WI38 (cell line): ENCODE results near the gene KLK1.

Experiments
- H3K4me3 ChIP-seq: 2 replicates; pipeline ENCODE4 v1.5.1; 2011; ENCODE audit warnings: low read depth, mild to moderate bottlenecking, control low read depth, low read length
- TF ChIP-seq, protein P1 (sequence below): IDR thresholded peaks from 2 replicates; pipeline ENCODE4 v1.5.1; 2012; ENCODE audit warnings: low read depth, mild to moderate bottlenecking, control low read depth, low read length

Gene KLK1

DNA sequence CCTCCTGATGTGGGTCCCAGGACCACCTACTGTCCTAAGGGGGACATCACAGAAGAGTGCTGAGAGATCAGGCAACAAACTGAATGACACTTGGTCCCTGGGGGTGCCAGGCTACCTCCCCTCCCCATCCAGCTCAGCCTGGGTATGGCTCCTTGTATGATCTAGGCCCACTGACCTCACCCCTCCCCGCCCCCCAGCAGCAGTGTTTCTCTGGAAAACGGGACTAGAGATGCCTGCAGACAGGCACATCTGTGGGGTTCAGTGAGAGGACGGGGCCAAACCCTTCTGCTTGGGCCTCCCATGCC is 24.1 kb downstream of the KLK1 start:
- no peak overlapping the region for H3K4me3 ChIP-seq
- TF ChIP-seq, protein P1, sequence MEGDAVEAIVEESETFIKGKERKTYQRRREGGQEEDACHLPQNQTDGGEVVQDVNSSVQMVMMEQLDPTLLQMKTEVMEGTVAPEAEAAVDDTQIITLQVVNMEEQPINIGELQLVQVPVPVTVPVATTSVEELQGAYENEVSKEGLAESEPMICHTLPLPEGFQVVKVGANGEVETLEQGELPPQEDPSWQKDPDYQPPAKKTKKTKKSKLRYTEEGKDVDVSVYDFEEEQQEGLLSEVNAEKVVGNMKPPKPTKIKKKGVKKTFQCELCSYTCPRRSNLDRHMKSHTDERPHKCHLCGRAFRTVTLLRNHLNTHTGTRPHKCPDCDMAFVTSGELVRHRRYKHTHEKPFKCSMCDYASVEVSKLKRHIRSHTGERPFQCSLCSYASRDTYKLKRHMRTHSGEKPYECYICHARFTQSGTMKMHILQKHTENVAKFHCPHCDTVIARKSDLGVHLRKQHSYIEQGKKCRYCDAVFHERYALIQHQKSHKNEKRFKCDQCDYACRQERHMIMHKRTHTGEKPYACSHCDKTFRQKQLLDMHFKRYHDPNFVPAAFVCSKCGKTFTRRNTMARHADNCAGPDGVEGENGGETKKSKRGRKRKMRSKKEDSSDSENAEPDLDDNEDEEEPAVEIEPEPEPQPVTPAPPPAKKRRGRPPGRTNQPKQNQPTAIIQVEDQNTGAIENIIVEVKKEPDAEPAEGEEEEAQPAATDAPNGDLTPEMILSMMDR, result no peak

DNA sequence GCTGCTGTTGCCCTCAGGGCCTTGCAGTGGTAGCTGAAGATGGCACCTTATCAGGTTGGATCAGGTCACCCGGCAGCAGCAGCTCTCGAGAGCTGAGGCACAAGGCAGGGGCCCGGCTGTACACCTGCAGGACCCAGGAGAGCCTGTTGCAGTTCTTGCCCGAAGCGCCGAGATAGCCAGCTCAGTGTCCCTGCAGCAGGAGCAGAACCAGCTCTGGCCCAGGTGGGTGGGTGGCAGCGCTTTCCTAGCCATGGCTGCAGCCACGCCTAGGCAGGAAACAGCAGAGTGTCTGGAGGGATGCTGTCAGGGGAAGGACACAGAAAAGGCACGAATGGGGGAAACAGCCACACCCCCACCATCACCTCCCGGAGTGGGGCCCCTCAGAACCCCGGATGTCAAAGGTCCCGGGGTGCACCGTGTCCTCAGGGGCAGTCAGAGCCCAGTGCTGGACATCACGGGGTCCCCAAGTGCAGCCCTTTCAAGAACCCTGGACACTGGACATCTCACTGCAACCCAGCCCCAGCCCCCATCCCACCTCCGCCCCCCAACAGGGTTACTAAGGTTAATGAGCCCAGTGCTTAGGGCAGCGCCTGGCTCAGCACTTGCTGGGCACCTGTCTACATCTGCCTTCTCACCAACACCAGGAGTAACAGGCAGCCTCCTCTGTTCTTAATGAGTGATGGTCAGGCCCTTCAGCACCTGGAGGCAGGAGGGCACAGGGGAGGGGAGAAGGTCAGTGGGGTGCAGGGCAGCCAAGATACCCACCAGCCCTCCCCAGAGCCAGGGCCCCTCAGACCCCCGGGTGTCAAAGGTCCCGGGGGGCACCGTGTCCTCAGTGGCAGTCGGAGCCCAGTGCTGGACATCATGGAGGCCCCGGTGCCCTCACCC is 24.7 kb downstream of the KLK1 start:
- TF ChIP-seq, protein P1, result no peak
- H3K4me3 ChIP-seq, result no peak overlapping the region

DNA sequence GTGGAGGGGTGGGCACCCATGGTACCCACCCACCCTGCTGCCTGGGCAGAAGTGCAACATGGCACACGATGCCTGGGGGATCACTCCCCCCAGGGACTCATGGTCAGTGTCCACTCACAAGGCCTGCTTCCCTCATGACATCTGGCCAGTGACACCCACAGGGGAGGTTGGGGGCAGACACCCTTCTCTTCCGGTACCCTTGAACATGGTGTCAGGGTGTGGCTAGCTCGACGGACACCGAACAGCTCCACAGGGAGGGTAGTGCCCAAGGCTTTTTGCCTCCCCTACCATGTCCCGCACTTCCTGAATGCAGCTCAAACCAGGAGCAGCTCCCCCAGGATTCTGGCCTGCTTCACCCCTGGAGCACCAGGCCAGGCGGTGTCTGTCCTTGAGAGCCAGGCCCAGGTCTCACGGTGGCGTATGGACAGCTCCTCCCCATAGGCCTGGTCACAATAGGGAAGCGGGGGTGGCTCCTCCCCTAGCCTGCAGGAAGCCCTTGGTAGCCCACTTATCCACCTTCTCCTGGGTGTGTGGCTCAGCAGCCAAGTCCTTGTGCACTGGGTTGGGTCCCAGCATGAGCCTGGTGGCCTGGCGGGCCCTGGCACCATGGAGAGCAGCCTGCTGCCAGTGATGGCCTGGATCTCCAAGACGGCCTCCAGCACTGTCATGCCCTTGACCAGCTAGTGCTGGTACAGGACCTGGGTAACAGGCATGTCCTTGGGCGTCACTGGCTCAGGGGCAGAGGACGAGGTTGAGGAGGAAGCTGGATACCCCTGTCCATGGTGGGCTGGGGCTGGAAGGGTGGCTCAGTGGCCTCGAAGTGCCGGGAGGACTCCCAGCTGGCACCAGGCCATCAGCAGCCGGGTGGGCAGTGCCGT is 25.6 kb downstream of the KLK1 start:
- TF ChIP-seq, protein P1, result no peak
- H3K4me3 ChIP-seq, result no peak overlapping the region

DNA sequence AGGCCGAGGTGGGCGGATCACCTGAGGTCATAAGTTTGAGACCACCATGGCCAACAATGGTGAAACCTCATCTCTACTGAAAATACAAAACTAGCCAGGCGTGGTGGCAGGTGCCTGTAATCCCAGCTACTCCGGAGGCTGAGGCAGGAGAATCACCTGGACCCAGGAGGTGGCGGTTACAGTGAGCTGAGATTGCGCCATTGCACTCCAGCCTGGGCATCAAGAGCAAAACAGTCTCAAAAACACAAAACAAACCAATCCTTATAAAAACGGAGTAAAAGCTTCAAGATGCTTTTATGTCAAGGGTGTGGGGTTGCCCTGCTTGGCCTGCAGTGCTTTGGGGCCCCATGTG is 26.2 kb downstream of the KLK1 start:
- TF ChIP-seq, protein P1, result no peak
- no peak overlapping the region for H3K4me3 ChIP-seq

DNA sequence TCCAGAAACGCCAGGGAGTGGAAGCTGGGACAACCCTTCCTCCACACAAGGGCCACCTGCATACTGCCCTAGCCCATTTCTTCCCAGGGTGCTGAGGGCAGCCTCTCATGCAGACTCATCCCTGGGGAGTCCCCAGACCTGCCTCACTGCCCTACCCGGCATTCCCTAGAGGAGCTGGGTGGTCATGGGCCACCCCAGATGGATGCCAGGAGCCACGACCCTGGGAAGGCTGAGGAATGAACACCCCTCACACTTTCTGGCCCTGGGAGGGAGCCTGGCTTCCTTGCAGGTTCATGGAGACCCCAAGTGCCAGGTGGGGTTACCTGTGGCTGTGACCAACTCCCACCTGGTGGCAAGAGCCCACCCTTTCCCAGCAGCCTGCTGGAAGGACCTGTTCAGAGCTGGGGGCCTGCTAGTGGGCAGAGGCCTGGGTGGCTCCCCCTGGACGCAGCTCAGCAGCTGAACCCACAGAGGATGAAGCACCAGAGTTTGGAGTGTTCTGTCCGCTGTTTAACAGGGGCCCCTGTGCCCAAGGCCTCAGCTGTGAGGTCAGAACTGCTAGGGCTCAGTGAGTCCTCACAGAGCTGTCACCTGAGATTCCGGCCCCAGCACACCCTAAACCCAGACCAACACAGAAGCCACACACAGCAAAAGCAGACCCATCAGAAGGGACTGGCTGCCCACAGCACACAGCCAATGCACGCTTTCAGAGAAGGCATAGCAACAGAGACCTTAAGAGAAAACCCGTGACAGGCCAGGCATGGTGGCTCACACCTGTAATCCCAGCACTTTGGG is 26.8 kb downstream of the KLK1 start:
- no peak overlapping the region for H3K4me3 ChIP-seq
- TF ChIP-seq, protein P1, result no peak

DNA sequence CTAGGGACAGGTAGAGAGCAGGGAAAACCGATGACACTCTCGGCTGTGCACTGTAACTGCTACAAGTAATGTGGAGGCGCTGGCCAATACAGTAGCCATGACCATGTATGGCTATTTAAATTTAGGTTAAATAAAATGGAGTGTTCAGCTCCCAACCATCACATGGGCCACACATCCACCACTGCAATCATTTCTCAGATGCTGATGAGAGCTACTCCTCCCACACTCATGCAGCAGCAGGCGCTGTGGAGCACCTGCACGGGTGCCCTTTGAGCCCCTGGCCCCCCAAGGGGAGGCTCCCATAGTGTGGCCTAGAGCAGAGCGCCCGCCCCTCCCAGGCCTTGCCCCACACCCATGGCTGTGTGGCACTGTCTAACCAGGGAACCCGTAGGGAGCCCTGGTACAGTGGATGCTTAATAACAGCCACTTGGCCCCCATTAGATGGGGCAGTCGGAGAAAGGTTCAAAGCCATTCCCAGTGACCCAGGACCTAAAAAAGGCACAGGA is 27.4 kb downstream of the KLK1 start:
- TF ChIP-seq, protein P1, result no peak
- no peak overlapping the region for H3K4me3 ChIP-seq
